ENCODE data around the gene IP6K3.
A peak's percentile ranks its signal among the peaks of the same experiment; 100 is the strongest.

Gene IP6K3

DNA sequence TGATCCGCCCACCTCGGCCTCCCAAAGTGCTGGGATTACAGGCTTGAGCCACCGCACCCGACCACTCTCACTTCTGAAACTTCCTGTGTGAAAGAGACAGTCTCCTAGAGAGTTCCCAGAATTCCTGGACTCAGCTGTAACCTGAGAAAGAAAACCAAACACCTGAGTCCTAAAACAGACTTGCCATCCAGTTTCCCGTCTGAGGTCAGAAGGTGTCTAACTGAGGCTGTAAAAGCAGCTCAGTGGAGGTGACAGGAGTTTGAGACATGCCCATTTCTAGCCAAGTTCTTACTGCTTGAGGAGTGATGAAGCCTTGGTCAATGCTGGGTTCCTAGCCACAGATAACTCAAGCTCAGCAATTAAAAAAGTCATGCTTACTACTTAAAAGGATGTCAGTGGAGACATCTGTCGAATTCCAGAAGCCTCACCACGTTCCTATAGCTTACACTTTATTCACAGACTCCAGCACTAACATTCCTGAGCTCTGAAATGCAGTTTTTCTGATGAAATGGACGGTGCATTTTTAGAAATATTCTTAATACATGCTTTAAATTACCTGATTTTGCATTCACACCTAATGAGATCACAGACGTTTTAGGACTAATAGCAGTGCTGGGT, 41.3 kb downstream of the IP6K3 start:
- no peak for DNase-seq (ENCODE audit: low read depth in 3 of 3)

GRCh38 chr6:33704215-33705066, 42.3 kb downstream of the IP6K3 start:
- no peak for DNase-seq (ENCODE audit: low read depth in 3 of 3)

- DNase-seq (ENCODE audit: low read depth in 3 of 3), result no peak
These were observed 44.2 kb downstream of the IP6K3 start for GRCh38 chr6:33702345-33702977.

DNA sequence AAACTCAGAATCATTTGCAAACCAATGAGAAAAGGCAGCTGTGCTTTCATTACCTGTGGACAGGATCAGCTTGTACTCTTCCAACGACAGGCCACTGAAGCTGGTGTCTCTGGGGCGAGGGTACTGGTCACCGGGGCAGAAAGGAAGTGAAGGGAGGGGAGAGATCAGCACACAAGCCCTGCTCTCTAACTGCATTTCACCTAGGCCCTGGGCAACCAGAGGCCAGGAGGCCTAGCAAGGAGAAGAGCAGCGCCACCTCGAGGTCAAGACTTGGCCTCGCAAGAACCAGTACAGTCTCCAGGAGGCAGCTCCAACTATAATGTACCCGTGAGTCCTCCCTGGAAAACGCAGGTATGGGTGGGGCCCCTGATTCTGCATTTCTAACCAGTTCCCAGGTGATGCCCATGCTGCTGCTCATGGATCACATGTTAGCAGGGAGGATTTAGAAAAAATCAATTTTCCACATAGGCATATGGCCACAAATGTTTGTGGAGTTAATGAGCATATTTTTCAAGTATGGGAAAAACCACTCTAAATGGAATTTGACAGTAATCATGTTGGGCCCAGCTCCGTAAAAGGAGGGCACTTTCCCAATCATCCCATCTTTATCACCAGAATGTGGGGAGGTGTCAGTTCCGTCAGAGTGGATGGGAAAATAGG, 46.2 kb downstream of the IP6K3 start:
- peak; percentile 42 to 57 (median 50) for DNase-seq (ENCODE audit: low read depth in 3 of 3)

DNA sequence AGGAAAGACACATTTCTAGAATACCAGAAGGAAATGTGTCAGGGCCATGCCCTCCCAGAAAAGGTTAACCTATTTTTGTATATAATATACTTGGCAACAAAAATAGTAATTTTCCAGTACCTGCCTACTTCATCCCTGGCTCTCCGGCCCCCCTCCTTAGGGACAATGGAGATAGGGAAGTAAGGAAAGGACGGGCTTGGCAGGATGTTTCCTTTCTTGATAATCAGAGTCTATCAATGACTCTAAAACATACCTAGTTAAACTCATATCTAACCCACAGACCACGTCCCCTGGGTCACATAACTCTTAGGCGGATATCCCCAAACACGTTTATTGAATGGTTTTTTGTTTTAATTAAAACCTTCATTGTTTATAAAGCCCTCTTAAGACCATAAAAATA, 47.0 kb downstream of the IP6K3 start:
- DNase-seq (ENCODE audit: low read depth in 3 of 3), result no peak

GRCh38 chr6:33699131-33699530, 47.6 kb downstream of the IP6K3 start:
- no peak for DNase-seq (ENCODE audit: low read depth in 3 of 3)

GRCh38 chr6:33698494-33698893, 48.2 kb downstream of the IP6K3 start:
- DNase-seq (ENCODE audit: low read depth in 3 of 3), result no peak

- DNase-seq (ENCODE audit: low read depth in 3 of 3), result no peak
These were observed 48.9 kb downstream of the IP6K3 start for GRCh38 chr6:33697845-33698244.

DNA sequence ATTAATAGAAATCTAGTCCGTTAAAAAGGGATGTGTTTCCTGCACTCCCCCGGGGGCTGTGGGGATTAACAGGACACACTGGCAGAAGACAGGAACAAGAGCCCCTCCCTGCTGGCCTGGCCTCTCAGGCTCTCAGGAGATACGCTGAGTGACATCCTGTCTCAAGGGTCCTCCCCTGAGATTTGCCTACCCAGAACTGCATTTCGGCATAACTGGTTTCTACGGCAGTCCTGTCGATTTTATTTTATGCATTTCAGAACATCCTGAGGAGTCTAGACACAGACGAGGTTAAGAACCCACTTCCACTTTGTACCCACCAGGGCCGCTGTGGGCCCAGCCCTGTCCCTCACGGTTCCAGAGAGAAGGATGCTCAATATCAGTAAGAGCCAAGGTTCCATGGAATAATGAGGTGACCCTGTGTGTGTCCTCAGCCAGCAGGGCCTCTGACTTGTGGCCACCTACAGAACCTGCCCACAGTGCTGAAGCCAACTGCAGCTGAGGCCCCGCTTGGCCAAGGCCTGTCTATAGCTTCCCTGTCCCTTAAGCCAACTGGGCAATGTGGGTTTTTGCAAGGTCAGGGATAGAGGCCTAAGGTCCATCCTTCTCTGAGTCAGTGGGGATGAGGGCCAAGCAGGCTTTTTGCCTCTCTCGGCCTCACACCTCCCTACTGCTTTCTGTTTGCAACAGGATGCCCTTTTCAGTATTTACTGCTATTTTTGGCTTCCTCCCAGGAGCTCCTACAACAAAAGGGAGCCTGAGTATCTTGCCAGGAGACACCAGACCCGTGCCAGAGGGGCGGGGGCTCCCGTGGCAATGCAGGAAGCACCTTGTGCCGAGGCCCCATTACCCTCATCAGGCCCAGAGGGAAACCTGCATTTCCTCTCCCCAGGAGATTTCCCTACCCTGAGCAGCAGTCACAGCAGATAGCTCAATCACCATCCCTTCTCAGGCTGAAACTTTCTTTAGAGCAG, 49.9 kb downstream of the IP6K3 start:
- DNase-seq (ENCODE audit: low read depth in 3 of 3), result no peak

DNA sequence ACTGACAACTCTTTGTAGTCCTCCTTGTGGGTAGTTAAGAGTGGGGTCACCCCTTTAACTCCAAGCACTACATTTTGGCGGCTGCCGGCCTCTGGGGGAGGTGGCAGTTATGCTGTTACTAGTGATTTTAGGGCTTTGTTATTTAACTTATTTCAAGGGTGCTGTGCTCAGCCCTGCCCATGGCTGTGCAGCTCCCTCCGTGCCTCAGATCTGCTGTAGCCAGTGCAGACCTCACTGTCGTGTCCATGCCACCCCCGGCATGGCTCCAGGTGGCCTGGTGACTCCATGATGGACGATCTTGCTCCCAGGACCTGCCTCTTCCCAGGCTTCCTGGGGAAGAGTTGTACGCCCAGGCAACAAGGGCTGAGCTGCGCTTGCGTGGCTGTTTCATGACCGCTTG, 50.6 kb downstream of the IP6K3 start:
- DNase-seq (ENCODE audit: low read depth in 3 of 3), result no peak

DNA sequence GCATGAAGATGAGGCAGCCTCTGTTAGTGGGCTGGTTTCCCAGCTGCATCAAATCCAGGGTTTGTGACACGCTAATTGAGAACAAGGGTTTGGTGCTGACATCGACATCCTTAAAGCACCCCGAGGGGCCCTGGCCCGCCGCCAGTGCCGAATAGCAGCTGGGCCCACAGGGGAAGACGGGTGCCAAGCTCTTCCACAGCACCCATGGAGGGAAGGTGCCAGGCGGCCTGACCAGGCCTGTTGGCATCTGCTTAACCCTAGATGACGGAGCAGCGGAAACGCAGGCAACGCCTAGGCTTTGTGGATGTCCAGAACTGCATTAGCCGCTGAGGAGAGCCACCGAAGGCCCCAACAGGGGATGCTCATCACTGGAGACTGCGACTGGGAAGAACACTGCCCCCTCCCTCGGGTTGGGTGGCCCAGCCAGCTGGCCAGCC, 51.2 kb downstream of the IP6K3 start:
- no peak for DNase-seq (ENCODE audit: low read depth in 3 of 3)

GRCh38 chr6:33694977-33695376, 51.7 kb downstream of the IP6K3 start:
- no peak for DNase-seq (ENCODE audit: low read depth in 3 of 3)

DNA sequence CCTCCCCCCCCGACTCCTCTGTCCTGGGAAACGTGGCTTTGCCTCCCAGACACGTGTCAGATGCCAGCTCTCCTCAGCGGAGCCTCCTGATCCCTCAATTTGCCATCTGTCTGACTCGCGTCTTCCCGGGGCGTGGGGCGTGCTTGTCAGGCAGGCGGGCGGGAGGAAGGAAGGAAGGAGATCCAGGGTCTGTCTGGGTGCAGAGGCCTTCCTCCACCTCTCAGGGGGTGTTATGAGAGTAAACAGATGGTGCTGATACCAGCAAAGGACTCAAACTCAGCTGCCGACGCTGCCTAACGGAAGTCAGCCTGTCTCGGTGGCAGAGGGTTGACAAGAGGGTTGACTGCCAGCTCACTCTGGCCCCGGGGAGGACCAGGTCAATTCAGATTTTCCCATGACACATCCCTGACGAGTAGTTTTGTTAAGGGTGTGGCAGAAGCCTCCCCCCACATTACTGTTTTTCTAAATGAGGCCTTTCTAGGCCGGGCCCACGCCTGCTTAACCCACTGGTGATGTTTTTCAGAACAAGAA, 52.2 kb downstream of the IP6K3 start:
- peak; percentile 43 to 61 (median 58) for DNase-seq (ENCODE audit: low read depth in 3 of 3)

DNA sequence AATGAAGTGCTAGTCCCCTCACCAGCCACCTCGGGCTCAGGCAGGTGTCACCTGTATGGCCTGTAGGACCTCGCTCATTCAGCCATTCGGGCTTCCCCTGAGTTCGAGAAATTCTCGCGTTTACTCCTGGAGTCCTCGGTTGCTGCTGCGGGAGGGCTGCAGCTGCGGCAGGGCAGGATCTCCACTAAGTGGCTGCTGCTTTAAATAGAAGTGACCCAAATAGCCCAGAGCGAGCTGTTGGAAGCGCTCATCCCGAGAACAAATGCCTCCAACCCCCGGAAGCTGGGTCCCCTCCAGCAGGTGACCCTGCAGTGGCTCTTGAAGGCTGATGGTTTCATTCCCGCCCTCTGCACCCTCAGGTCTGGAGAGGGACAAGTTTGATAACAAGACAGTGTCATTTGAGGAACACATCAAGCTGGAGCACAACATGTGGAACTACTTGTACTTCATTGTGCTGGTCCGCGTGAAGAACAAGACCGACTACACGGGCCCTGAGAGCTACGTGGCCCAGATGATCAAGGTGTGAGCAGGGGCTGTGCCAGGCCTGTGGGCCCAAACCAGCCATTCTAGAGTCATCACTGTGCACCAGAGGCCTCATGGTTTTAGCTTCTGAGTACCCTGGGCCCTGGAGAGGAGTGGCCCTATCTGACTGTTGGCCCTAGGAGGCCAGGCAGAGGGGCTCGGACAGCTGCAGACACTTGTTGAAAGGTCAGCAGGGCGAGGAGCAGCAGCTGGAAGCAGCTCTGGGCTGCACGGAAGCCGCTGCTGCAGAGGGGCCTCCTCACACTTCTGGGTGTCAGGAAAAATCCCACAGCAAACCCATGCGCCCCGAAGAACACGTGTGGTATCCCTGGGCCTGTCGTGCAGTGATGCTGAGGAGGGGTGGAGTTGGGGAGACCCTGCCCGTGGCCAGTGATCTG, 53.3 kb downstream of the IP6K3 start:
- no peak for DNase-seq (ENCODE audit: low read depth in 3 of 3)

DNA sequence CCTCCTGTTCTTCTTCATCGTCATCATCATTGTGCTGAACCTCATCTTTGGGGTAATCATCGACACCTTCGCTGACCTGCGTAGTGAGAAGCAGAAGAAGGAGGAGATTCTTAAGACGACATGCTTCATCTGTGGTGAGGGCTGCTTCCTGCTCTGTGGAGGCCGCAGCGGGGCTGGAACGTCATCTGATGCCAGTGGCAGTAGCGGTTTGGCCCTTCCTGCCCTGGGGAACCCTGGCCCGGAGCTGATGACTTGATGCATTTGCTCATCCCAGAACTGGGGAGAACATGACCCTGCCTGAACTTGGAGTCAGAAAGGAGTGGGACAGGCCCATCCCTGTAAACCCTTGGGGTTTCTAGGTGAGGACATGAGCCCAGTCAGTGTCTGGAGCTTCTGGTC, 53.9 kb downstream of the IP6K3 start:
- DNase-seq (ENCODE audit: low read depth in 3 of 3), result no peak

- DNase-seq (ENCODE audit: low read depth in 3 of 3), result no peak
These were observed 54.5 kb downstream of the IP6K3 start for GRCh38 chr6:33692078-33692759.

DNA sequence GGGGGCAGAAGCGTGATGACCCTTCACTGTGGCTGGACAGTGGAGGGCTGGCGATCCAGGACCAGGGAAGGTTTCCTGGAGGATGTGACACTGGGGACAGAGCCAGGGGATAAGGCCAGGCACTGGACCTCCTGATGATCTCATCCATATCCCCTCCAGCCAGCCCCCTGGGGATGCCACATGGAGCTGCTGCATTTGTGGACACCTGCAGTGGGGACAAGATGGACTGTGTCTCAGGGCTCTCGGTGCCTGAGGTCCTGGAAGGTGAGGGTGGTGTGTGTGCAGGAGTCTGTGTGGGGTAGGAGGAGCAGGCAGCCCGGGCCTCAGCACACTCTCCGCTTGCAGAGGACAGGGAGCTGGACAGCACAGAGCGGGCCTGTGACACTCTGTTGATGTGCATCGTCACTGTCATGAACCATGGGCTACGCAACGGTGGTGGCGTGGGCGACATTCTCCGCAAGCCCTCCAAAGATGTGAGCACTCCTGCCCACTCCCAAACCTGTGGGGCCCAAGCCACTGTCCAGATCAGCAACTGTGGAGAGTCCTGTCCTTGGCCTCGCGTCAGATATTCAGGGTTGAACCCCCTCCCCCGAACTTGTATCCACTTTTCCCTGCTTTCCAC, 55.1 kb downstream of the IP6K3 start:
- no peak for DNase-seq (ENCODE audit: low read depth in 3 of 3)

GRCh38 chr6:33690766-33691165, 55.9 kb downstream of the IP6K3 start:
- DNase-seq (ENCODE audit: low read depth in 3 of 3), result no peak

- no peak for DNase-seq (ENCODE audit: low read depth in 3 of 3)
These were observed 56.8 kb downstream of the IP6K3 start for GRCh38 chr6:33689879-33690278.

Measured in stimulated activated CD4-positive, alpha-beta T cell treated with anti-CD3 and anti-CD28 coated beads, TNF-alpha, amount 100 ng/mL, for 4 hours (primary cell).